Adipocyte (in vitro differentiated cells): ENCODE data around the gene ABHD17B.
"Not testable (repeated sequence)": the region's sequence is repeated elsewhere in the genome, so short reads cannot be mapped to it uniquely, and the experiment has no call there.

Experiments
- DNase-seq: peaks from one replicate; pipeline ENCODE4 v3.0.0-alpha.2; 2015; ENCODE audit warnings: low read depth
- H3K27me3 ChIP-seq: replicated peaks from 2 replicates; pipeline ENCODE4 v1.7.0; 2013; ENCODE audit warnings: mild to moderate bottlenecking, low read length, moderate library complexity; ENCODE audit not compliant: control insufficient read depth, insufficient read depth
- H3K36me3 ChIP-seq: 2 replicates; pipeline ENCODE4 v1.7.0; 2013; ENCODE audit warnings: low read length, mild to moderate bottlenecking, moderate library complexity; ENCODE audit not compliant: control insufficient read depth, insufficient read depth, severe bottlenecking
- H3K4me1 ChIP-seq: 2 replicates; pipeline ENCODE4 v1.7.0; 2013; ENCODE audit warnings: mild to moderate bottlenecking, low read length, moderate library complexity; ENCODE audit not compliant: control insufficient read depth, insufficient read depth
- H3K4me3 ChIP-seq: 2 replicates; pipeline ENCODE4 v1.7.0; 2013; ENCODE audit warnings: mild to moderate bottlenecking, low read length, moderate library complexity
- H3K9ac ChIP-seq: 2 replicates; pipeline ENCODE4 v1.7.0; 2013; ENCODE audit warnings: mild to moderate bottlenecking, low read length, moderate library complexity
- H3K9me3 ChIP-seq: 2 replicates; pipeline ENCODE4 v1.7.0; 2013; ENCODE audit warnings: mild to moderate bottlenecking, low read length, moderate library complexity; ENCODE audit not compliant: control insufficient read depth

The ABHD17B gene

GRCh38 chr9:71911061-71911907, at the start of gene ABHD17B, which contains the start of gene C9orf85:
Gene ABHD17B (minus strand): TSS chr9:71911193. CDS start chr9:71875080, 36,113 bp downstream.
Gene C9orf85 (plus strand): TSS chr9:71911639. CDS start chr9:71911735, 96 bp downstream.
- peak; percentile 100 for DNase-seq
- H3K36me3 ChIP-seq: no peaks in the 10 kb centered on the region
- H3K9me3 ChIP-seq: no peaks in the 10 kb centered on the region
- no peaks in the 10 kb centered on the region for H3K27me3 ChIP-seq
- H3K9ac ChIP-seq: peak within 1 kb of the TSS; percentile 97
- peaks cover 31% of the 10 kb centered on the region for H3K4me1 ChIP-seq
- peak within 1 kb of the TSS; percentile 97 for H3K4me3 ChIP-seq

GRCh38 chr9:71955300-71955915, 44.4 kb upstream of the ABHD17B start:
- peaks cover 4% of the 10 kb centered on the region for H3K36me3 ChIP-seq
- H3K9ac ChIP-seq: no peak overlapping the region
- no peak overlapping the region for H3K4me3 ChIP-seq
- H3K27me3 ChIP-seq: no peaks in the 10 kb centered on the region
- no peak for DNase-seq
- no peaks in the 10 kb centered on the region for H3K9me3 ChIP-seq
- H3K4me1 ChIP-seq: peaks cover 12% of the 10 kb centered on the region

- not testable (repeated sequence) for H3K27me3 ChIP-seq, H3K9ac ChIP-seq, H3K9me3 ChIP-seq, H3K4me3 ChIP-seq, DNase-seq
- Histone ChIP-seq H3K36me3 (peaks cover 11% of the 10 kb centered on the region), H3K4me1 (peaks cover 12% of the 10 kb centered on the region)
Measured at GRCh38 chr9:71954652-71955051, 43.7 kb upstream of the ABHD17B start.

- peak overlapping the region; percentile 37 for H3K9ac ChIP-seq
- peaks cover 7% of the 10 kb centered on the region for H3K36me3 ChIP-seq
- H3K4me3 ChIP-seq: peak overlapping the region; percentile 10
- no peak for DNase-seq
- H3K27me3 ChIP-seq: no peaks in the 10 kb centered on the region
- H3K4me1 ChIP-seq: peaks cover 17% of the 10 kb centered on the region
- H3K9me3 ChIP-seq: no peaks in the 10 kb centered on the region
Measured at GRCh38 chr9:71944754-71945375, 33.9 kb upstream of the ABHD17B start.

GRCh38 chr9:71941998-71942567, 31.1 kb upstream of the ABHD17B start:
- Histone ChIP-seq H3K4me1 (peaks cover 27% of the 10 kb centered on the region), H3K9me3 (no peaks in the 10 kb centered on the region), H3K27me3 (no peaks in the 10 kb centered on the region), H3K36me3 (no peaks in the 10 kb centered on the region), H3K9ac (no peak overlapping the region), H3K4me3 (no peak overlapping the region)
- DNase-seq: peak; percentile 29

GRCh38 chr9:71941060-71941568, 30.1 kb upstream of the ABHD17B start:
- H3K36me3 ChIP-seq: no peaks in the 10 kb centered on the region
- no peak overlapping the region for H3K4me3 ChIP-seq
- no peak overlapping the region for H3K9ac ChIP-seq
- DNase-seq: peak; percentile 48
- H3K27me3 ChIP-seq: no peaks in the 10 kb centered on the region
- peaks cover 29% of the 10 kb centered on the region for H3K4me1 ChIP-seq
- no peaks in the 10 kb centered on the region for H3K9me3 ChIP-seq

GRCh38 chr9:71937898-71938297, 26.9 kb upstream of the ABHD17B start:
- H3K9me3 ChIP-seq: no peaks in the 10 kb centered on the region
- no peak overlapping the region for H3K4me3 ChIP-seq
- H3K36me3 ChIP-seq: no peaks in the 10 kb centered on the region
- no peaks in the 10 kb centered on the region for H3K27me3 ChIP-seq
- no peak for DNase-seq
- no peak overlapping the region for H3K9ac ChIP-seq
- peaks cover 21% of the 10 kb centered on the region for H3K4me1 ChIP-seq

GRCh38 chr9:71937070-71937625, 26.2 kb upstream of the ABHD17B start:
- no peak for DNase-seq
- no peaks in the 10 kb centered on the region for H3K27me3 ChIP-seq
- H3K4me3 ChIP-seq: no peak overlapping the region
- no peak overlapping the region for H3K9ac ChIP-seq
- H3K4me1 ChIP-seq: peaks cover 21% of the 10 kb centered on the region
- no peaks in the 10 kb centered on the region for H3K9me3 ChIP-seq
- H3K36me3 ChIP-seq: no peaks in the 10 kb centered on the region

GRCh38 chr9:71936066-71936465, 25.1 kb upstream of the ABHD17B start:
- no peaks in the 10 kb centered on the region for H3K9me3 ChIP-seq
- peaks cover 16% of the 10 kb centered on the region for H3K4me1 ChIP-seq
- H3K27me3 ChIP-seq: no peaks in the 10 kb centered on the region
- no peak overlapping the region for H3K4me3 ChIP-seq
- H3K9ac ChIP-seq: no peak overlapping the region
- DNase-seq: peak; percentile 32
- H3K36me3 ChIP-seq: no peaks in the 10 kb centered on the region

- no peak for DNase-seq
- Histone ChIP-seq H3K27me3 (no peaks in the 10 kb centered on the region), H3K4me3 (no peak overlapping the region), H3K9ac (no peak overlapping the region), H3K9me3 (no peaks in the 10 kb centered on the region), H3K4me1 (peaks cover 19% of the 10 kb centered on the region), H3K36me3 (no peaks in the 10 kb centered on the region)
Measured at GRCh38 chr9:71931166-71931565, 20.2 kb upstream of the ABHD17B start.
